ENCODE measurements around the gene NTNG1.

The NTNG1 gene

DNA sequence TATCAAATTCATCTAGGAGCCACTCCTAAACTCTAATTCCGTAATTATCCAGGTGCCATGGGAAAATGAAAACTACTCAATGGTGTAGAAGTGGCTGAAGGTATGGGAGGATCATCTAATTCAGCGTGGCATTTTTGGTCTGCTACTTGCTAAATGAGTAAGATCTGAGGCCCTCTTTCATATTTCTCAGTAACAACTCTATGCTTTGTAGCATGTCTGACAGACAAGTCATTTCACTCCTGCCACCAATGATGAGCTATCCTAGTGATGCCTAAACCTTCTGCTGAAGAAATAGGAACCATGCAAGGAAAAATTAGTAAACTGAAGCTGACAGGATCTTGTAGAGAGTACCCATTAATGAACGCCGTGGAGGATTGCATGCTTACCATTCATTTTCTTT lies 145.3 kb downstream of the NTNG1 start:
- POLR2A ChIA-PET: no interaction called here
- H3K27ac ChIP-seq (ENCODE audit: insufficient read depth in 1 of 2, low read depth in 1 of 2, low read length in 2 of 2, poor library complexity in 1 of 2, severe bottlenecking in 2 of 2): no peak overlapping the region
- H3K9me3 ChIP-seq (ENCODE audit: control extremely low read depth in 1 of 5, control insufficient read depth in 4 of 5, insufficient read depth in 2 of 5, low read depth in 1 of 5, low read length in 4 of 5): peaks cover 0 to 1% (median 0%) of the 10 kb centered on the region in 5 experiments
- H3K4me3 ChIP-seq (ENCODE audit: control insufficient read depth in 1 of 7, extremely low read depth in 1 of 7, insufficient read depth in 4 of 7, low read depth in 2 of 7, low read length in 6 of 7): no peak overlapping the region
- H3K4me1 ChIP-seq (ENCODE audit: control extremely low read depth in 1 of 4, control insufficient read depth in 4 of 4, insufficient read depth in 4 of 4, low read length in 3 of 4): no peaks in the 10 kb centered on the region
- no peaks in the 10 kb centered on the region for H3K27me3 ChIP-seq (replicated peaks in 2 of 5; ENCODE audit: control insufficient read depth in 4 of 5, insufficient read depth in 5 of 5, low read length in 4 of 5)
- 88% methylated on average over 2 of the region's 4 CpGs for WGBS (ENCODE audit: insufficient coverage)
- CTCF ChIA-PET: no interaction called here
- H3K36me3 ChIP-seq (ENCODE audit: control insufficient read depth in 4 of 4, insufficient read depth in 4 of 4, low read length in 3 of 4): no peaks in the 10 kb centered on the region
- DNase-seq: no peak

DNA sequence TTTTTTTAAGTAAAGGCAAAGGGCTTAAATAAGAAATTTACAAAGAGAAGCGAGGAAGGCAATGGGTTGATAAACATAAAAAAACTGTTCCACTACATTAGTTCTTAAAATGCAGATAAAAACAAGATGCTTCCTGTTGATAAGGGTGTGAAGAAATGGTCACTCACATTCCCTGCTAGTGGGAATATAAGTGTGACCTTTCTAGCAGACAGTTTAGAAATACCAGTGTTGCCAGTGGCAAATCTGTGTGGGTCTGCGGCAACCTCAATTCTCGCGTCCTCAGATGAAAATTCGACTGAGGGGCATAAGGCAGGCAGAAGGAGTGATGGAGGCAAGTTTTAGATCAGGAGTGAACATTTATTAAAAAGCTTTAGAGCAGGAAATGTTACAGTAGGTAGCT lies 151.1 kb downstream of the NTNG1 start:
- Histone ChIP-seq H3K27me3 (replicated peaks in 2 of 5; ENCODE audit: control insufficient read depth in 4 of 5, insufficient read depth in 5 of 5, low read length in 4 of 5) (no peaks in the 10 kb centered on the region), H3K4me3 (ENCODE audit: control insufficient read depth in 1 of 7, extremely low read depth in 1 of 7, insufficient read depth in 4 of 7, low read depth in 2 of 7, low read length in 6 of 7) (peak overlapping the region in 1 of 7 experiments; percentile 12), H3K36me3 (ENCODE audit: control insufficient read depth in 4 of 4, insufficient read depth in 4 of 4, low read length in 3 of 4) (no peaks in the 10 kb centered on the region), H3K9me3 (ENCODE audit: control extremely low read depth in 1 of 5, control insufficient read depth in 4 of 5, insufficient read depth in 2 of 5, low read depth in 1 of 5, low read length in 4 of 5) (no peaks in the 10 kb centered on the region), H3K4me1 (ENCODE audit: control extremely low read depth in 1 of 4, control insufficient read depth in 4 of 4, insufficient read depth in 4 of 4, low read length in 3 of 4) (peaks cover 0 to 9% (median 2%) of the 10 kb centered on the region in 4 experiments), H3K27ac (ENCODE audit: insufficient read depth in 1 of 2, low read depth in 1 of 2, low read length in 2 of 2, poor library complexity in 1 of 2, severe bottlenecking in 2 of 2) (no peak overlapping the region)
- peak; percentile 50 to 88 (median 68) for DNase-seq
- CTCF ChIA-PET: no interaction called here
- WGBS (ENCODE audit: insufficient coverage): 35% methylated on average over 4 of the region's 5 CpGs
- POLR2A ChIA-PET: no interaction called here

DNA sequence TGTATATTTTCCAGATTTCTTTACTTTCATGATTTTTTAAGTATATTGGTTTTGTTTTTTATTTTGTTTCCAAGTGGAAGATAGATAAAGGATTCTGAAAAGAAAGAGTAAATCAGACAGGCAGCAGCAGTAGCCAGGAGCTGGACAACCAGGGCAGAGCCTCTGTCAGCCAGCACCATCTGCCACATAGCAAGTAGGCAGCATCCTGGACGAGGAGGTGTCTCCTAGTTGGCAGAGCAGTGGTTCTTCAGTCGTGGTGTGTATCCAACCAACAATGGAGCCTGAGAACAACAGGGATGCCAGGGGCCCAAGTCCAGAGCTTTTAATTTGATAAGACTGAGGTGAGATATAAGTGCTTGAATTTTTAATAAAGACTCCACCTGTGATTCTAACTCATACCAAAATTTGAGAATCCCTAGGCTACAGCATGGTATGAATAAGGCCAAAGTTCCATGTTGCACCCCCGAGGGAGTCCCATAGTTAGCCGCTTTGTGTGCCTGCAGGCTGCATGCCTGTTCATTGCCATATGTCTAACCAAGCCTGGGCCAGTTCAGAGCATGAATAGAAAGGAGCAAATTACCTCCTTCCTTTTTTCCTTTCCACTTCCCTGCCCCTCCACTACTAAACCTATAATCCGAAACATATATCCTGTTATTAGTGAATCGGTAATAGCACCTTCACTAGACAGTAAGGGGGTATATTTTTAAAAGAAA lies 153.2 kb downstream of the NTNG1 start:
- CTCF ChIA-PET: no interaction called here
- WGBS (ENCODE audit: insufficient coverage): 95% methylated on average over 4 of the region's 6 CpGs
- H3K27ac ChIP-seq (ENCODE audit: insufficient read depth in 1 of 2, low read depth in 1 of 2, low read length in 2 of 2, poor library complexity in 1 of 2, severe bottlenecking in 2 of 2): no peak overlapping the region
- POLR2A ChIA-PET: no interaction called here
- no peaks in the 10 kb centered on the region for H3K9me3 ChIP-seq (ENCODE audit: control extremely low read depth in 1 of 5, control insufficient read depth in 4 of 5, insufficient read depth in 2 of 5, low read depth in 1 of 5, low read length in 4 of 5)
- H3K27me3 ChIP-seq (replicated peaks in 2 of 5; ENCODE audit: control insufficient read depth in 4 of 5, insufficient read depth in 5 of 5, low read length in 4 of 5): no peaks in the 10 kb centered on the region
- H3K4me1 ChIP-seq (ENCODE audit: control extremely low read depth in 1 of 4, control insufficient read depth in 4 of 4, insufficient read depth in 4 of 4, low read length in 3 of 4): peaks cover 0 to 9% (median 2%) of the 10 kb centered on the region in 4 experiments
- H3K36me3 ChIP-seq (ENCODE audit: control insufficient read depth in 4 of 4, insufficient read depth in 4 of 4, low read length in 3 of 4): no peaks in the 10 kb centered on the region
- no peak overlapping the region for H3K4me3 ChIP-seq (ENCODE audit: control insufficient read depth in 1 of 7, extremely low read depth in 1 of 7, insufficient read depth in 4 of 7, low read depth in 2 of 7, low read length in 6 of 7)
- no peak for DNase-seq

DNA sequence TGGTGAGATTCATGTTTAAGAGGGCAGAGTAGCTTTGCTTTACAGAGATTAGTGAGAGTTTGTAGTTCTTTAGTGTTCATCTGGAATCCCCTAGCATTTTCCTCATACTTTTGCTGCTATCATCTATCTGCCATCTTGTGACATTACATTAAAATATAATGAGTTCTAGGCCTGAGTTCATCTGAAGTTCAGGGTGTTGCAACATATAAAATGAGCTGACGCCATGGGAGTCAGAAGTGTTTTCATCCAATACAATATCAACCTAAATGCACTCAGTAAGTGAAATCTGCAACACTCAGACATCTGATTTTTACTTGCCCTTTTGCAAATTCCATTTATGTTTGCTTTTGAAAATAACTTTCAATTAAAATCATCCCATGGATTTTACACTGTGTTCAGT lies 153.8 kb downstream of the NTNG1 start:
- Histone ChIP-seq H3K27ac (ENCODE audit: insufficient read depth in 1 of 2, low read depth in 1 of 2, low read length in 2 of 2, poor library complexity in 1 of 2, severe bottlenecking in 2 of 2) (no peak overlapping the region), H3K36me3 (ENCODE audit: control insufficient read depth in 4 of 4, insufficient read depth in 4 of 4, low read length in 3 of 4) (no peaks in the 10 kb centered on the region), H3K4me1 (ENCODE audit: control extremely low read depth in 1 of 4, control insufficient read depth in 4 of 4, insufficient read depth in 4 of 4, low read length in 3 of 4) (peaks cover 0 to 9% (median 2%) of the 10 kb centered on the region in 4 experiments), H3K4me3 (ENCODE audit: control insufficient read depth in 1 of 7, extremely low read depth in 1 of 7, insufficient read depth in 4 of 7, low read depth in 2 of 7, low read length in 6 of 7) (no peak overlapping the region), H3K9me3 (ENCODE audit: control extremely low read depth in 1 of 5, control insufficient read depth in 4 of 5, insufficient read depth in 2 of 5, low read depth in 1 of 5, low read length in 4 of 5) (no peaks in the 10 kb centered on the region), H3K27me3 (replicated peaks in 2 of 5; ENCODE audit: control insufficient read depth in 4 of 5, insufficient read depth in 5 of 5, low read length in 4 of 5) (no peaks in the 10 kb centered on the region)
- ChIA-PET POLR2A (no interaction called here), CTCF (no interaction called here)
- 100% methylated on average over 1 of the region's 1 CpG for WGBS (ENCODE audit: insufficient coverage)
- DNase-seq: no peak

DNA sequence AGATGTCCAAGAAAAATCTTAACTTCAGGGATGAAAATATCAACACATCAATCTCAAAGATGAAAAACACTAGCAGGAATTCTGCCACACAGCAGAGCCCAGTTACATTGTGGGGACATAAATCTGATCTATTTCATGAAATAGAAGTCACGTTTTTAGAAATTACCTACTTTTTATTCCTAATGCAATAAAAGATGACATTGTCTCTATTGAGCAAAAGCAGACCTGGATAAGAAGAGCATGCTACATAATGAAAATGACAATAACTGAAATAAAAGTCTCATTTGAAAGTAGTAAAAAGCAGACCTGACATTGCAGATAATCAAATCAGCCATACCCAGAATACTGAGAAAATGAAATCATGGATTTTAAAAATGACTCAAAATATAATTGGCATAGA lies 156.8 kb downstream of the NTNG1 start:
- Histone ChIP-seq H3K4me3 (ENCODE audit: control insufficient read depth in 1 of 7, extremely low read depth in 1 of 7, insufficient read depth in 4 of 7, low read depth in 2 of 7, low read length in 6 of 7) (no peak overlapping the region), H3K27ac (ENCODE audit: insufficient read depth in 1 of 2, low read depth in 1 of 2, low read length in 2 of 2, poor library complexity in 1 of 2, severe bottlenecking in 2 of 2) (no peak overlapping the region), H3K4me1 (ENCODE audit: control extremely low read depth in 1 of 4, control insufficient read depth in 4 of 4, insufficient read depth in 4 of 4, low read length in 3 of 4) (no peaks in the 10 kb centered on the region), H3K9me3 (ENCODE audit: control extremely low read depth in 1 of 5, control insufficient read depth in 4 of 5, insufficient read depth in 2 of 5, low read depth in 1 of 5, low read length in 4 of 5) (no peaks in the 10 kb centered on the region), H3K27me3 (replicated peaks in 2 of 5; ENCODE audit: control insufficient read depth in 4 of 5, insufficient read depth in 5 of 5, low read length in 4 of 5) (no peaks in the 10 kb centered on the region), H3K36me3 (ENCODE audit: control insufficient read depth in 4 of 4, insufficient read depth in 4 of 4, low read length in 3 of 4) (no peaks in the 10 kb centered on the region)
- WGBS (ENCODE audit: insufficient coverage): no CpG with 5 or more reads among the region's 1 CpG
- CTCF ChIA-PET: no interaction called here
- no peak for DNase-seq
- POLR2A ChIA-PET: no interaction called here

DNA sequence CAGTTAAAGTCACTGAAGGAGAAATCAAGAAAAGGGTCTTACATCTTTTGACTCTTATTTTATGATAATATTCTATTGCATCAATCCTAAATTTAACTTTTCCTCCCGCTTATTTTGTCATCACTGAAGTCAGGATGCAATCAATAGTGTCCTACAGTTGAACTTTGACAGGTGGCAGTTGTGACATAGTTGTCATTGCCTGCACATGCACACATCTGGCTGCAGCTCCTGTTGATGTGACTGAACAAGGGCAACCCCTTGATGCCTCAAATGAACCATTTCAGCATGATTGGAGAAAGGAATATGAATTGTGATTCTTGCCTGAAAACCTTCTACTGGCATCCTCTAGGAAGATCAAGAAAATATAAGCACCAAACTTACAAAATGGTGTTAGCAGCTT lies 157.7 kb downstream of the NTNG1 start:
- no peak overlapping the region for H3K4me3 ChIP-seq (ENCODE audit: control insufficient read depth in 1 of 7, extremely low read depth in 1 of 7, insufficient read depth in 4 of 7, low read depth in 2 of 7, low read length in 6 of 7)
- no peaks in the 10 kb centered on the region for H3K9me3 ChIP-seq (ENCODE audit: control extremely low read depth in 1 of 5, control insufficient read depth in 4 of 5, insufficient read depth in 2 of 5, low read depth in 1 of 5, low read length in 4 of 5)
- H3K36me3 ChIP-seq (ENCODE audit: control insufficient read depth in 4 of 4, insufficient read depth in 4 of 4, low read length in 3 of 4): no peaks in the 10 kb centered on the region
- ChIA-PET POLR2A (no interaction called here), CTCF (no interaction called here)
- no peaks in the 10 kb centered on the region for H3K27me3 ChIP-seq (replicated peaks in 2 of 5; ENCODE audit: control insufficient read depth in 4 of 5, insufficient read depth in 5 of 5, low read length in 4 of 5)
- no peak overlapping the region for H3K27ac ChIP-seq (ENCODE audit: insufficient read depth in 1 of 2, low read depth in 1 of 2, low read length in 2 of 2, poor library complexity in 1 of 2, severe bottlenecking in 2 of 2)
- DNase-seq: no peak
- no CpG with 5 or more reads among the region's 1 CpG for WGBS (ENCODE audit: insufficient coverage)
- no peaks in the 10 kb centered on the region for H3K4me1 ChIP-seq (ENCODE audit: control extremely low read depth in 1 of 4, control insufficient read depth in 4 of 4, insufficient read depth in 4 of 4, low read length in 3 of 4)

DNA sequence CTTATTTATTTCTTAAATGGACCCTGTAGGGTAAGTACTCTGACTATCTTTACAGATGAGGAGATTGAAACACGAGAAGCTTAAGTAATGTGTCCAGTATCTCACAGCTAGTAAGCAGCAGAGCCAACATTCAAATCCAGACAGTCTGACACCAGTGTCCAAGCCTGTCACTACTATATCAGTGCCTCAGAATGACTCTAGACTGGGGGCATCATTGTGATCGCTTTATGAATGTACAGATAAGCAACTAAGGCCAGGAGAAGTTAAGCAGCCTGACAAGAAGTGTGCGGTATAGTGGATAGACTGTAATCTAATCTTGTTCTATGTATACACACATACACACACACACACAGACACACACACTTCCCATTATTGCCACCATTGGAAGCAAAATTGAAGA lies 158.7 kb downstream of the NTNG1 start:
- Histone ChIP-seq H3K36me3 (ENCODE audit: control insufficient read depth in 4 of 4, insufficient read depth in 4 of 4, low read length in 3 of 4) (no peaks in the 10 kb centered on the region), H3K27me3 (replicated peaks in 2 of 5; ENCODE audit: control insufficient read depth in 4 of 5, insufficient read depth in 5 of 5, low read length in 4 of 5) (no peaks in the 10 kb centered on the region), H3K4me1 (ENCODE audit: control extremely low read depth in 1 of 4, control insufficient read depth in 4 of 4, insufficient read depth in 4 of 4, low read length in 3 of 4) (no peaks in the 10 kb centered on the region), H3K27ac (ENCODE audit: insufficient read depth in 1 of 2, low read depth in 1 of 2, low read length in 2 of 2, poor library complexity in 1 of 2, severe bottlenecking in 2 of 2) (no peak overlapping the region), H3K9me3 (ENCODE audit: control extremely low read depth in 1 of 5, control insufficient read depth in 4 of 5, insufficient read depth in 2 of 5, low read depth in 1 of 5, low read length in 4 of 5) (no peaks in the 10 kb centered on the region), H3K4me3 (ENCODE audit: control insufficient read depth in 1 of 7, extremely low read depth in 1 of 7, insufficient read depth in 4 of 7, low read depth in 2 of 7, low read length in 6 of 7) (no peak overlapping the region)
- POLR2A ChIA-PET: no interaction called here
- no peak for DNase-seq
- 100% methylated on average over 1 of the region's 3 CpGs for WGBS (ENCODE audit: insufficient coverage)
- CTCF ChIA-PET: no interaction called here

Data from common myeloid progenitor, CD34-positive (primary cell).